Brain microvascular endothelial cell (primary cell): ENCODE results near the gene WNT6.

Experiments
- DNase-seq: peaks from one replicate; pipeline ENCODE4 v3.0.0-alpha.2; 2020
- H3K27ac ChIP-seq: fragments of 250-450 bp; sonication (Bioruptor Pico); 2 replicates; pipeline ENCODE4 v1.5.1; 2020; ENCODE audit warnings: mild to moderate bottlenecking, moderate library complexity
- H3K27me3 ChIP-seq: fragments of 250-450 bp; sonication (Bioruptor Pico); replicated peaks from 2 replicates; pipeline ENCODE4 v1.5.1; 2020; ENCODE audit warnings: mild to moderate bottlenecking
- H3K36me3 ChIP-seq: fragments of 250-450 bp; sonication (Bioruptor Pico); replicated peaks from 2 replicates; pipeline ENCODE4 v1.5.1; 2020; ENCODE audit warnings: mild to moderate bottlenecking
- H3K4me3 ChIP-seq: 2 replicates; pipeline ENCODE4 v1.5.1; 2011; ENCODE audit warnings: low read depth, mild to moderate bottlenecking, control low read depth, low read length, moderate library complexity
- CTCF ChIP-seq: IDR thresholded peaks from 2 replicates; pipeline ENCODE4 v1.5.1; 2011; ENCODE audit warnings: low read depth, mild to moderate bottlenecking, moderate library complexity, low read length, control low read depth, inconsistent platforms; ENCODE audit errors: missing control alignments
- in situ Hi-C: cut with HindIII; loops from 2 replicates; pipeline ENCODE4 v1.10.0; 2017; ENCODE audit warnings: low sequenced_read_pairs, low pct_ligation_motif_present

WNT6 gene

GRCh38 chr2:218904176-218904575 lies 44.6 kb downstream of the WNT6 start:
- no peak for DNase-seq
- Histone ChIP-seq H3K27ac (no peak overlapping the region), H3K4me3 (no peak overlapping the region), H3K27me3 (peaks cover 14% of the 10 kb centered on the region), H3K36me3 (no peaks in the 10 kb centered on the region)
- in situ Hi-C loops: no loop called here
- TF ChIP-seq CTCF: no peak

GRCh38 chr2:218908721-218909619 lies 49.4 kb downstream of the WNT6 start:
- Histone ChIP-seq H3K4me3 (peak overlapping the region; percentile 56), H3K36me3 (no peaks in the 10 kb centered on the region), H3K27me3 (no peaks in the 10 kb centered on the region), H3K27ac (no peak overlapping the region)
- peak; percentile 48 for DNase-seq
- no peak for TF ChIP-seq CTCF
- in situ Hi-C loops: no loop called here

GRCh38 chr2:218910741-218911140 lies 51.1 kb downstream of the WNT6 start:
- no peak for DNase-seq
- in situ Hi-C loops: no loop called here
- Histone ChIP-seq H3K27ac (no peak overlapping the region), H3K4me3 (no peak overlapping the region), H3K27me3 (no peaks in the 10 kb centered on the region), H3K36me3 (no peaks in the 10 kb centered on the region)
- no peak for TF ChIP-seq CTCF

GRCh38 chr2:218920504-218920903 lies 60.9 kb downstream of the WNT6 start:
- in situ Hi-C loops: no loop called here
- no peak for DNase-seq
- no peaks in the 10 kb centered on the region for H3K27me3 ChIP-seq
- H3K27ac ChIP-seq: no peak overlapping the region
- TF ChIP-seq CTCF: no peak
- no peaks in the 10 kb centered on the region for H3K36me3 ChIP-seq
- H3K4me3 ChIP-seq: no peak overlapping the region
